K562 (cell line): Measurements from ENCODE around the gene VWA7. TPM values are rescaled to one million over a fixed set of nuclear protein-coding genes. Genes with fewer than 3 reads are reported as not detected.

Experiments used
- BRD4 ChIP-seq: fragments of 200-600 bp; sonication (generic); IDR thresholded peaks from 2 replicates; pipeline ENCODE4 v1.6.1; 2017; ENCODE audit warnings: inconsistent platforms
- CBFA2T3 ChIP-seq: fragments of 450-650 bp; IDR thresholded peaks from 2 replicates; pipeline ENCODE4 v1.6.1; 2017
- CBX3 ChIP-seq, 2 experiments: IDR thresholded peaks; 1 replicate in 1 of 2; 2 replicates in 1 of 2; pipeline ENCODE4 v1.6.1; 2012; ENCODE audit warnings: inconsistent platforms in 2 of 2, low read length in 2 of 2, borderline replicate concordance in 1 of 2, control low read depth in 1 of 2
- CC2D1A ChIP-seq: fragments of 450-650 bp; IDR thresholded peaks from 2 replicates; pipeline ENCODE4 v1.6.1; 2017; ENCODE audit warnings: mild to moderate bottlenecking
- FOS ChIP-seq: IDR thresholded peaks from 3 replicates; pipeline ENCODE4 v1.6.1; 2011; ENCODE audit not compliant: insufficient read length; ENCODE audit errors: extremely low read depth
- FOXA1 ChIP-seq: fragments of 450-650 bp; IDR thresholded peaks from 2 replicates; pipeline ENCODE4 v1.6.1; 2016; ENCODE audit warnings: mild to moderate bottlenecking, borderline replicate concordance
- FOXA3 ChIP-seq, 2 experiments: fragments of 450-650 bp in 1 of 2; sonication (generic) in 1 of 2; formaldehyde crosslinking; IDR thresholded peaks in 1 of 2; conservative IDR thresholded peaks in 1 of 2; 2 replicates each; pipeline versions ENCODE4 v1.4.0 to v1.8.0; 2020 to 2022; ENCODE audit warnings: mild to moderate bottlenecking in 2 of 2, missing genetic modification reagents in 1 of 2
- FUS ChIP-seq: fragments of 200-400 bp; formaldehyde crosslinking; optimal IDR thresholded peaks from 2 replicates; pipeline ENCODE3; 2017; ENCODE audit warnings: low read depth, low read length
- GABPA ChIP-seq: fragments of 200-800 bp; sonication (Bioruptor generic); conservative IDR thresholded peaks from 2 replicates; pipeline ENCODE4 v1.6.1; 2016; ENCODE audit warnings: low read depth, missing genetic modification characterization, missing compliant biosample characterization
- HNRNPL ChIP-seq: fragments of 200-400 bp; formaldehyde crosslinking; IDR thresholded peaks from 2 replicates; pipeline ENCODE4 v1.6.1; 2017; ENCODE audit warnings: low read depth, mild to moderate bottlenecking, low read length
- MIER1 ChIP-seq: fragments of 450-650 bp; IDR thresholded peaks from 2 replicates; pipeline ENCODE4 v1.6.1; 2016; ENCODE audit warnings: antibody characterized with exemption, mild to moderate bottlenecking, low read depth
- MYNN ChIP-seq, 2 experiments: sonication (generic); formaldehyde crosslinking in 1 of 2; IDR thresholded peaks; 2 replicates each; pipeline versions ENCODE4 v1.5.0 to v1.6.1; 2016 to 2020; ENCODE audit warnings: antibody characterized with exemption in 1 of 2, missing genetic modification reagents in 1 of 2
- NFE2L1 ChIP-seq: fragments of 450-650 bp; IDR thresholded peaks from 2 replicates; pipeline ENCODE4 v1.6.1; 2016; ENCODE audit warnings: missing genetic modification characterization, low read depth, mild to moderate bottlenecking, missing compliant biosample characterization, moderate library complexity, borderline replicate concordance
- NR1H2 ChIP-seq: sonication (generic); formaldehyde crosslinking; IDR thresholded peaks from 2 replicates; pipeline ENCODE4 v1.4.0; 2020; ENCODE audit warnings: mild to moderate bottlenecking, missing genetic modification reagents
- RBM22 ChIP-seq: fragments of 200-400 bp; formaldehyde crosslinking; IDR thresholded peaks from 2 replicates; pipeline ENCODE4 v1.6.1; 2018; ENCODE audit warnings: low read length, low read depth; ENCODE audit not compliant: poor library complexity, severe bottlenecking
- TAF15 ChIP-seq: fragments of 200-400 bp; formaldehyde crosslinking; IDR thresholded peaks from 2 replicates; pipeline ENCODE4 v1.6.1; 2017; ENCODE audit warnings: mild to moderate bottlenecking, low read depth, low read length, moderate library complexity
- YBX1 ChIP-seq: fragments of 450-650 bp; IDR thresholded peaks from 2 replicates; pipeline ENCODE4 v1.7.1; 2016; ENCODE audit warnings: mild to moderate bottlenecking
- polyA plus RNA-seq, 8 experiments: library from polyadenylated mRNA; depleted of rRNA in 4 of 8; stranded (reverse) in 5 of 8; unstranded in 3 of 8; fragments of >200 nt; fragmentation: Nextera tagmentation in 2 of 8; fragmentation: Illumina TruSeq in 1 of 8; extraction: Ambion mirVana in 2 of 8; extraction: Trizol in 1 of 8; gene quantifications; 2 replicates each; pipeline versions ENCODE4 v1.2.1 to v1.2.3, GENCODE V29; 2011 to 2014; ENCODE audit warnings: inconsistent platforms in 1 of 8, missing spikeins in 1 of 8
- total RNA-seq, 7 experiments: library from RNA; depleted of rRNA in 6 of 7; stranded (reverse); fragments of >200 nt in 6 of 7; fragmentation: Illumina TruSeq in 2 of 7; extraction: Trizol in 2 of 7; gene quantifications; 2 replicates each; pipeline versions ENCODE4 v1.2.1 to v1.2.3, GENCODE V29; 2011 to 2021; ENCODE audit warnings: low replicate concordance in 1 of 7
- TF ChIP-seq, protein P1 (sequence below): fragments of 250-450 bp; sonication (Bioruptor Pico); IDR thresholded peaks from 2 replicates; pipeline ENCODE4 v1.4.0; 2020; ENCODE audit warnings: mild to moderate bottlenecking, moderate library complexity, borderline replicate concordance
- TF ChIP-seq, protein P2 (sequence below), 2 experiments: fragments of 450-650 bp in 1 of 2; sonication (generic) in 1 of 2; formaldehyde crosslinking in 1 of 2; IDR thresholded peaks in 1 of 2; conservative IDR thresholded peaks in 1 of 2; 2 replicates each; pipeline versions ENCODE4 v1.6.1 to v1.8.1; 2016 to 2023; ENCODE audit warnings: mild to moderate bottlenecking in 2 of 2, moderate library complexity in 2 of 2, inconsistent platforms in 1 of 2, missing genetic modification reagents in 1 of 2
- TF ChIP-seq, protein P3 (sequence below): fragments of 250-450 bp; sonication (Bioruptor Pico); IDR thresholded peaks from 2 replicates; pipeline ENCODE4 v1.4.0; 2020; ENCODE audit warnings: mild to moderate bottlenecking, moderate library complexity
- TF ChIP-seq, protein P4 (sequence below): fragments of 450-650 bp; IDR thresholded peaks from 2 replicates; pipeline ENCODE4 v1.6.1; 2016

The VWA7 gene
- total and polyA plus RNA-seq, 9 of the 15 experiments (the other 6 are each of a cell fraction or from before 2014, with no cell fraction given), result 0.18 to 2.9 (median 0.95) TPM

DNA sequence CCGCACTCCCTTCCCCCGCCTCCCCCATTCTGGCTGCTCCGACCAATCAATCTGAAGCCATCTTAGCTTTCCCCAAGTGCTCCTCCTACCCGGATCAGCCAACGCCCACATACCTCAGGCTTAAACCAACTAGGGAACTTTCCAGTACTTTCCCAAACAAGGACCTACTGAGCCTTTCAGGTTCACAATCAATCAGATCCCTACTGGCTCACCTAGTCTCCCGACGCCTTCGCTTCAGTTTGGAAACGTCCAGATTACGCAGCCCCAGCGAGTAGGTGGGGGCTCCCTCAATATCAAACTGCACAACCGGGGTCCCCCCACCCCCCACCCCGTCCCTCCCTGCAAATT, 37.5 kb upstream of the VWA7 start (continued):
- TF ChIP-seq, protein P1, sequence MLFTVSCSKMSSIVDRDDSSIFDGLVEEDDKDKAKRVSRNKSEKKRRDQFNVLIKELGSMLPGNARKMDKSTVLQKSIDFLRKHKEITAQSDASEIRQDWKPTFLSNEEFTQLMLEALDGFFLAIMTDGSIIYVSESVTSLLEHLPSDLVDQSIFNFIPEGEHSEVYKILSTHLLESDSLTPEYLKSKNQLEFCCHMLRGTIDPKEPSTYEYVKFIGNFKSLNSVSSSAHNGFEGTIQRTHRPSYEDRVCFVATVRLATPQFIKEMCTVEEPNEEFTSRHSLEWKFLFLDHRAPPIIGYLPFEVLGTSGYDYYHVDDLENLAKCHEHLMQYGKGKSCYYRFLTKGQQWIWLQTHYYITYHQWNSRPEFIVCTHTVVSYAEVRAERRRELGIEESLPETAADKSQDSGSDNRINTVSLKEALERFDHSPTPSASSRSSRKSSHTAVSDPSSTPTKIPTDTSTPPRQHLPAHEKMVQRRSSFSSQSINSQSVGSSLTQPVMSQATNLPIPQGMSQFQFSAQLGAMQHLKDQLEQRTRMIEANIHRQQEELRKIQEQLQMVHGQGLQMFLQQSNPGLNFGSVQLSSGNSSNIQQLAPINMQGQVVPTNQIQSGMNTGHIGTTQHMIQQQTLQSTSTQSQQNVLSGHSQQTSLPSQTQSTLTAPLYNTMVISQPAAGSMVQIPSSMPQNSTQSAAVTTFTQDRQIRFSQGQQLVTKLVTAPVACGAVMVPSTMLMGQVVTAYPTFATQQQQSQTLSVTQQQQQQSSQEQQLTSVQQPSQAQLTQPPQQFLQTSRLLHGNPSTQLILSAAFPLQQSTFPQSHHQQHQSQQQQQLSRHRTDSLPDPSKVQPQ (CRISPR knock-in tag), result no peak
- TF ChIP-seq NFE2L1 (tag) (no peak), MIER1 (no peak), GABPA (tag) (no peak), CBX3 (IDR thresholded peaks at IDR 0.05; ENCODE audit: borderline replicate concordance in 1 of 2, low read length in 2 of 2) (peak in 1 of 2 experiments; percentile 22; a peak in 1 of 3 replicates), HNRNPL (no peak), TAF15 (no peak), YBX1 (no peak), CC2D1A (peak; percentile 85; the same call in 1 of the 2 replicates), CBFA2T3 (no peak), BRD4 (no peak), NR1H2 (CRISPR knock-in tag) (no peak), FOXA1 (no peak), FOXA3 (CRISPR knock-in tag; conservative IDR thresholded peaks at IDR 0.05 in 1 of 2, IDR thresholded peaks at IDR 0.05 in 1 of 2) (no peak; a peak in 1 of 4 replicates), MYNN (IDR thresholded peaks at IDR 0.05) (no peak), MYNN (CRISPR knock-in tag; IDR thresholded peaks at IDR 0.05) (no peak), FUS (no peak), RBM22 (no peak), FOS (peak; percentile 19)
- TF ChIP-seq, protein P2, sequence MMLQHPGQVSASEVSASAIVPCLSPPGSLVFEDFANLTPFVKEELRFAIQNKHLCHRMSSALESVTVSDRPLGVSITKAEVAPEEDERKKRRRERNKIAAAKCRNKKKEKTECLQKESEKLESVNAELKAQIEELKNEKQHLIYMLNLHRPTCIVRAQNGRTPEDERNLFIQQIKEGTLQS (IDR thresholded peaks at IDR 0.05), result no peak
- TF ChIP-seq, protein P2 (CRISPR knock-in tag; conservative IDR thresholded peaks at IDR 0.05), result peak; percentile 46; the same call in 1 of the 2 replicates
- TF ChIP-seq, protein P3, sequence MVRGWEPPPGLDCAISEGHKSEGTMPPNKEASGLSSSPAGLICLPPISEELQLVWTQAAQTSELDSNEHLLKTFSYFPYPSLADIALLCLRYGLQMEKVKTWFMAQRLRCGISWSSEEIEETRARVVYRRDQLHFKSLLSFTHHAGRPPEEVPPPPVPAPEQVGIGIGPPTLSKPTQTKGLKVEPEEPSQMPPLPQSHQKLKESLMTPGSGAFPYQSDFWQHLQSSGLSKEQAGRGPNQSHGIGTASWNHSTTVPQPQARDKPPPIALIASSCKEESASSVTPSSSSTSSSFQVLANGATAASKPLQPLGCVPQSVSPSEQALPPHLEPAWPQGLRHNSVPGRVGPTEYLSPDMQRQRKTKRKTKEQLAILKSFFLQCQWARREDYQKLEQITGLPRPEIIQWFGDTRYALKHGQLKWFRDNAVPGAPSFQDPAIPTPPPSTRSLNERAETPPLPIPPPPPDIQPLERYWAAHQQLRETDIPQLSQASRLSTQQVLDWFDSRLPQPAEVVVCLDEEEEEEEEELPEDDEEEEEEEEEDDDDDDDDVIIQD (CRISPR knock-in tag), result peak; percentile 72; the same call in 1 of the 2 replicates
- TF ChIP-seq, protein P4, sequence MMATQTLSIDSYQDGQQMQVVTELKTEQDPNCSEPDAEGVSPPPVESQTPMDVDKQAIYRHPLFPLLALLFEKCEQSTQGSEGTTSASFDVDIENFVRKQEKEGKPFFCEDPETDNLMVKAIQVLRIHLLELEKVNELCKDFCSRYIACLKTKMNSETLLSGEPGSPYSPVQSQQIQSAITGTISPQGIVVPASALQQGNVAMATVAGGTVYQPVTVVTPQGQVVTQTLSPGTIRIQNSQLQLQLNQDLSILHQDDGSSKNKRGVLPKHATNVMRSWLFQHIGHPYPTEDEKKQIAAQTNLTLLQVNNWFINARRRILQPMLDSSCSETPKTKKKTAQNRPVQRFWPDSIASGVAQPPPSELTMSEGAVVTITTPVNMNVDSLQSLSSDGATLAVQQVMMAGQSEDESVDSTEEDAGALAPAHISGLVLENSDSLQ, result peak; percentile 91
